HepG2 (cell line): ENCODE data around the gene ARPC5. TPM values are rescaled to one million over a fixed set of nuclear protein-coding genes. Genes with fewer than 3 reads are reported as not detected.
A peak's percentile ranks its signal among the peaks of the same experiment; 100 is the strongest.

ENCODE experiments used
- AGO1 ChIP-seq: fragments of 200-400 bp; formaldehyde crosslinking; IDR thresholded peaks from 2 replicates; pipeline ENCODE4 v1.6.1; 2017; ENCODE audit warnings: mild to moderate bottlenecking, low read depth, low read length, moderate library complexity; ENCODE audit not compliant: poor library complexity, severe bottlenecking
- ATF7-NPFF ChIP-seq: sonication (generic); formaldehyde crosslinking; IDR thresholded peaks from 2 replicates; pipeline ENCODE4 v1.8.1; 2023; ENCODE audit warnings: mild to moderate bottlenecking, low read depth, missing genetic modification reagents, moderate library complexity
- CC2D1A ChIP-seq: sonication (generic); formaldehyde crosslinking; IDR thresholded peaks from 2 replicates; pipeline ENCODE4 v1.8.1; 2023; ENCODE audit warnings: mild to moderate bottlenecking, missing genetic modification reagents
- DNMT1 ChIP-seq: sonication (generic); formaldehyde crosslinking; IDR thresholded peaks from 2 replicates; pipeline ENCODE4 v1.5.1; 2020; ENCODE audit warnings: mild to moderate bottlenecking, missing genetic modification reagents
- DR1 ChIP-seq: sonication (generic); formaldehyde crosslinking; IDR thresholded peaks from 2 replicates; pipeline ENCODE4 v1.8.0; 2021; ENCODE audit warnings: mild to moderate bottlenecking, missing genetic modification reagents, inconsistent platforms
- MED13 ChIP-seq: sonication (generic); formaldehyde crosslinking; IDR thresholded peaks from 2 replicates; pipeline ENCODE4 v1.5.0; 2020; ENCODE audit warnings: missing genetic modification reagents
- NONO ChIP-seq, 2 experiments: fragments of 450-650 bp in 1 of 2; sonication (generic) in 1 of 2; formaldehyde crosslinking in 1 of 2; IDR thresholded peaks in 1 of 2; conservative IDR thresholded peaks in 1 of 2; 2 replicates each; pipeline versions ENCODE4 v1.6.1 to v1.8.0; 2017 to 2022; ENCODE audit warnings: mild to moderate bottlenecking in 1 of 2, missing genetic modification reagents in 1 of 2, moderate library complexity in 1 of 2
- PHF20 ChIP-seq: sonication (generic); formaldehyde crosslinking; IDR thresholded peaks from 2 replicates; pipeline ENCODE4 v1.5.0; 2020; ENCODE audit warnings: mild to moderate bottlenecking, missing genetic modification reagents
- RNF2 ChIP-seq: fragments of 450-650 bp; conservative IDR thresholded peaks from 2 replicates; pipeline ENCODE4 v1.6.1; 2016; ENCODE audit warnings: low read depth
- SALL2 ChIP-seq: sonication (generic); formaldehyde crosslinking; IDR thresholded peaks from 2 replicates; pipeline ENCODE4 v1.8.1; 2023; ENCODE audit warnings: mild to moderate bottlenecking, missing genetic modification reagents, inconsistent platforms
- SIX4 ChIP-seq: sonication (generic); formaldehyde crosslinking; IDR thresholded peaks from 2 replicates; pipeline ENCODE4 v1.4.0; 2020; ENCODE audit warnings: missing genetic modification reagents
- ZFP36 ChIP-seq: fragments of 150-350 bp; IDR thresholded peaks from 2 replicates; pipeline ENCODE4 v1.6.1; 2018; ENCODE audit warnings: borderline replicate concordance, low read length, low read depth; ENCODE audit not compliant: partially characterized antibody
- ZFP82 ChIP-seq: sonication (generic); formaldehyde crosslinking; IDR thresholded peaks from 2 replicates; pipeline ENCODE4 v1.5.1; 2020; ENCODE audit warnings: mild to moderate bottlenecking, missing genetic modification reagents, borderline replicate concordance
- ZNF10 ChIP-seq: sonication (generic); formaldehyde crosslinking; IDR thresholded peaks from 2 replicates; pipeline ENCODE4 v1.4.0; 2020; ENCODE audit warnings: mild to moderate bottlenecking, low read depth, missing genetic modification reagents, borderline replicate concordance
- ZNF136 ChIP-seq: sonication (generic); formaldehyde crosslinking; IDR thresholded peaks from 2 replicates; pipeline ENCODE4 v1.8.1; 2022; ENCODE audit warnings: low read depth, mild to moderate bottlenecking, moderate library complexity, missing genetic modification reagents
- ZNF225 ChIP-seq: sonication (generic); formaldehyde crosslinking; IDR thresholded peaks from 2 replicates; pipeline ENCODE4 v1.4.0; 2020; ENCODE audit warnings: mild to moderate bottlenecking, missing genetic modification reagents
- ZNF350 ChIP-seq: sonication (generic); formaldehyde crosslinking; IDR thresholded peaks from 2 replicates; pipeline ENCODE4 v1.4.0; 2020; ENCODE audit warnings: mild to moderate bottlenecking, low read depth, missing genetic modification reagents, borderline replicate concordance
- ZNF543 ChIP-seq: sonication (generic); formaldehyde crosslinking; IDR thresholded peaks from 2 replicates; pipeline ENCODE4 v1.4.0; 2020; ENCODE audit warnings: mild to moderate bottlenecking, missing genetic modification reagents
- ZNF569 ChIP-seq: sonication (generic); formaldehyde crosslinking; IDR thresholded peaks from 2 replicates; pipeline ENCODE4 v1.5.0; 2020; ENCODE audit warnings: mild to moderate bottlenecking, missing genetic modification reagents, moderate library complexity, borderline replicate concordance
- ZNF605 ChIP-seq: sonication (generic); formaldehyde crosslinking; IDR thresholded peaks from 2 replicates; pipeline ENCODE4 v1.8.0; 2022; ENCODE audit warnings: mild to moderate bottlenecking, missing genetic modification reagents
- ZNF709 ChIP-seq: sonication (generic); formaldehyde crosslinking; IDR thresholded peaks from 2 replicates; pipeline ENCODE4 v1.5.0; 2020; ENCODE audit warnings: mild to moderate bottlenecking, missing genetic modification reagents
- polyA plus RNA-seq, 8 experiments: library from polyadenylated mRNA; depleted of rRNA in 3 of 8; stranded (reverse) in 7 of 8; unstranded in 1 of 8; fragments of >200 nt; fragmentation: Illumina TruSeq in 4 of 8; extraction: Trizol in 4 of 8; gene quantifications; 2 replicates each; pipeline versions ENCODE4 v1.2.1 to v1.2.3, GENCODE V29; 2011 to 2016; ENCODE audit warnings: low read depth in 4 of 8, missing spikeins in 1 of 8, mixed read lengths in 1 of 8; ENCODE audit not compliant: insufficient read depth in 1 of 8
- total RNA-seq, 5 experiments: library from RNA; depleted of rRNA; stranded (reverse); fragments of >200 nt; fragmentation: Illumina TruSeq; extraction: Trizol; gene quantifications; 2 replicates each; pipeline ENCODE4 v1.2.3, GENCODE V29; 2016; ENCODE audit warnings: low read depth in 1 of 5
- TF ChIP-seq, protein P1 (sequence below): sonication (generic); formaldehyde crosslinking; IDR thresholded peaks from 2 replicates; pipeline ENCODE4 v1.4.0; 2020; ENCODE audit warnings: missing genetic modification reagents
- TF ChIP-seq, protein P2 (sequence below): IDR thresholded peaks from 2 replicates; pipeline ENCODE4 v1.6.1; 2016; ENCODE audit warnings: mild to moderate bottlenecking, missing biosample characterization, missing genetic modification reagents
- TF ChIP-seq, protein P3 (sequence below): sonication (generic); formaldehyde crosslinking; IDR thresholded peaks from 2 replicates; pipeline ENCODE4 v1.4.0; 2020; ENCODE audit warnings: missing genetic modification reagents, borderline replicate concordance
- TF ChIP-seq, protein P4 (sequence below): sonication (generic); formaldehyde crosslinking; IDR thresholded peaks from 2 replicates; pipeline ENCODE4 v1.5.1; 2020; ENCODE audit warnings: missing genetic modification reagents, mild to moderate bottlenecking, borderline replicate concordance

The ARPC5 gene
- total and polyA plus RNA-seq, 2 of the 13 experiments (the other 11 are each of a cell fraction or from before 2014, with no cell fraction given) = 48.4 to 106 TPM

DNA sequence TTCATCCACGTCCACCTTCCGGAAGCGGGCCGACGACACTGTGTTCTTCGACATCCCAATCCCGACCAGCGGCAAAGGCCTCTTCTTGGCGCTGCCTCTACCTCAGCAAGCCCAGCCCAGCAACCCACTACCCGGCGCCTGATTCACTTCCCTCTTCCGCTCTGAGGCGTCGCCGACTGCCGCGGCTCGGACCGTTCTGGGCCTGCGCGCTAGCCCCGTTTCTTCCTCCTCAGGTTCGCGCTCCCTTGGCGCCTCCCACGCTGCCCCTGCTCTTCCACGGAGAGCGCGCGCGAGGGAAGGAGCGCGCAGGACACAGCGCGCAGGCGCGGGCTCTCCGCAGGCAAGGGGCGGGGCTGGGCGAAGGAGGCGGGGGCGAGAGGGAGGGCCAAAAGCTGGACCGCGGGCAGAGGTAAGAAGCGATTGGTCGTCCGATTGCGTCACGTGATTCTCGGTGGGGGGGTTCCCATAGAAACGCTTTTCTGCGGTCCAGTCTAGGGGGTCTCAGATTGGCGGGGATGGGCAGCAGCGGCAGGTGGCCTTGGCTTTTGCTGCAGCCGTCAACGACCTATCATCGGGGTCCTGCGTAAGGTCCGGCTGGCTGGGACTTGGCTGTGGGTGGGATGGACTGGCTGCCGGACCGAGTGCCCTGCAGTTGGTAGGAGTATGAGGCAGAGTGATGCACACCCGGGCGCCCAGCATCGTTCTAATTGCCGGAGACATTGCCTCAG is at the start of gene ARPC5 (continued):
- no peak for TF ChIP-seq ZFP36
- peak; percentile 71; the same call in 1 of the 2 replicates for TF ChIP-seq SALL2 (CRISPR knock-in tag)
- no peak; the same call in 1 of the 2 replicates for TF ChIP-seq MED13
- no peak for TF ChIP-seq CC2D1A
- TF ChIP-seq DNMT1 (CRISPR knock-in tag) = no peak
- TF ChIP-seq, protein P1, sequence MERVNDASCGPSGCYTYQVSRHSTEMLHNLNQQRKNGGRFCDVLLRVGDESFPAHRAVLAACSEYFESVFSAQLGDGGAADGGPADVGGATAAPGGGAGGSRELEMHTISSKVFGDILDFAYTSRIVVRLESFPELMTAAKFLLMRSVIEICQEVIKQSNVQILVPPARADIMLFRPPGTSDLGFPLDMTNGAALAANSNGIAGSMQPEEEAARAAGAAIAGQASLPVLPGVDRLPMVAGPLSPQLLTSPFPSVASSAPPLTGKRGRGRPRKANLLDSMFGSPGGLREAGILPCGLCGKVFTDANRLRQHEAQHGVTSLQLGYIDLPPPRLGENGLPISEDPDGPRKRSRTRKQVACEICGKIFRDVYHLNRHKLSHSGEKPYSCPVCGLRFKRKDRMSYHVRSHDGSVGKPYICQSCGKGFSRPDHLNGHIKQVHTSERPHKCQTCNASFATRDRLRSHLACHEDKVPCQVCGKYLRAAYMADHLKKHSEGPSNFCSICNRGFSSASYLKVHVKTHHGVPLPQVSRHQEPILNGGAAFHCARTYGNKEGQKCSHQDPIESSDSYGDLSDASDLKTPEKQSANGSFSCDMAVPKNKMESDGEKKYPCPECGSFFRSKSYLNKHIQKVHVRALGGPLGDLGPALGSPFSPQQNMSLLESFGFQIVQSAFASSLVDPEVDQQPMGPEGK (CRISPR knock-in tag) = peak; percentile 58; the same call in 1 of the 2 replicates
- peak; percentile 29; the same call in 1 of the 2 replicates for TF ChIP-seq ATF7-NPFF (CRISPR knock-in tag)
- TF ChIP-seq, protein P2, sequence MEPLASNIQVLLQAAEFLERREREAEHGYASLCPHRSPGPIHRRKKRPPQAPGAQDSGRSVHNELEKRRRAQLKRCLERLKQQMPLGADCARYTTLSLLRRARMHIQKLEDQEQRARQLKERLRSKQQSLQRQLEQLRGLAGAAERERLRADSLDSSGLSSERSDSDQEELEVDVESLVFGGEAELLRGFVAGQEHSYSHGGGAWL (CRISPR knock-in tag) = 0 out of 2 replicates have a peak, but pooled peaks have one; percentile 50
- TF ChIP-seq DR1 = no peak
- peak; percentile 52; the same call in 1 of the 2 replicates for TF ChIP-seq ZNF225
- no peak for TF ChIP-seq ZNF569 (CRISPR knock-in tag)
- TF ChIP-seq NONO (IDR thresholded peaks at IDR 0.05) = no peak
- TF ChIP-seq NONO (CRISPR knock-in tag; conservative IDR thresholded peaks at IDR 0.05) = peak; percentile 74
- TF ChIP-seq SIX4 (CRISPR knock-in tag) = no peak
- TF ChIP-seq ZNF709 (CRISPR knock-in tag) = peak; percentile 60
- TF ChIP-seq ZNF136 (CRISPR knock-in tag) = 0 out of 2 replicates have a peak, but pooled peaks have one; percentile 25
- peak; percentile 7; the same call in 1 of the 2 replicates for TF ChIP-seq RNF2
- peak; percentile 27 for TF ChIP-seq ZNF605 (CRISPR knock-in tag)
- TF ChIP-seq, protein P3, sequence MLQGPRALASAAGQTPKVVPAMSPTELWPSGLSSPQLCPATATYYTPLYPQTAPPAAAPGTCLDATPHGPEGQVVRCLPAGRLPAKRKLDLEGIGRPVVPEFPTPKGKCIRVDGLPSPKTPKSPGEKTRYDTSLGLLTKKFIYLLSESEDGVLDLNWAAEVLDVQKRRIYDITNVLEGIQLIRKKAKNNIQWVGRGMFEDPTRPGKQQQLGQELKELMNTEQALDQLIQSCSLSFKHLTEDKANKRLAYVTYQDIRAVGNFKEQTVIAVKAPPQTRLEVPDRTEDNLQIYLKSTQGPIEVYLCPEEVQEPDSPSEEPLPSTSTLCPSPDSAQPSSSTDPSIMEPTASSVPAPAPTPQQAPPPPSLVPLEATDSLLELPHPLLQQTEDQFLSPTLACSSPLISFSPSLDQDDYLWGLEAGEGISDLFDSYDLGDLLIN (CRISPR knock-in tag) = no peak
- TF ChIP-seq PHF20 (CRISPR knock-in tag) = peak; percentile 77
- peak; percentile 74; the same call in 1 of the 2 replicates for TF ChIP-seq ZFP82
- TF ChIP-seq ZNF543 = peak; percentile 67; the same call in 1 of the 2 replicates
- TF ChIP-seq AGO1 = no peak
- TF ChIP-seq ZNF10 (CRISPR knock-in tag) = no peak
- TF ChIP-seq, protein P4, sequence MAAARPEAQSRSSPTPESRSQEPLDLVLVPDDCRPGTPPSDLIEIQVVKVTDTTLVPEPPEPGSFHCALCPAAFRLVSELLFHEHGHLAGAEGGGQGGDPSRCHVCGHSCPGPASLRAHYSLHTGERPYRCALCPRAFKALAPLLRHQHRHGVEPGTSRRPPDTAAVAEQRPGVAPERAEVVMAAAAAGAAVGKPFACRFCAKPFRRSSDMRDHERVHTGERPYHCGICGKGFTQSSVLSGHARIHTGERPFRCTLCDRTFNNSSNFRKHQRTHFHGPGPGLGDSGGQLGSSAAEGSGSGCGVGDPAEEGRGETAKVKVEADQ = no peak; the same call in 1 of the 2 replicates
- TF ChIP-seq ZNF350 = peak; percentile 81
